Nucleus accumbens (tissue), 56 donors: Measurements from ENCODE around the gene TLL1.
A peak's percentile ranks its signal among the peaks of the same experiment; 100 is the strongest.

ENCODE experiments used
- DNase-seq, 56 donors: peaks; one replicate each; lab custom pipeline; 2025; lab: John Stamatoyannopoulos, UW

TLL1 gene

DNA sequence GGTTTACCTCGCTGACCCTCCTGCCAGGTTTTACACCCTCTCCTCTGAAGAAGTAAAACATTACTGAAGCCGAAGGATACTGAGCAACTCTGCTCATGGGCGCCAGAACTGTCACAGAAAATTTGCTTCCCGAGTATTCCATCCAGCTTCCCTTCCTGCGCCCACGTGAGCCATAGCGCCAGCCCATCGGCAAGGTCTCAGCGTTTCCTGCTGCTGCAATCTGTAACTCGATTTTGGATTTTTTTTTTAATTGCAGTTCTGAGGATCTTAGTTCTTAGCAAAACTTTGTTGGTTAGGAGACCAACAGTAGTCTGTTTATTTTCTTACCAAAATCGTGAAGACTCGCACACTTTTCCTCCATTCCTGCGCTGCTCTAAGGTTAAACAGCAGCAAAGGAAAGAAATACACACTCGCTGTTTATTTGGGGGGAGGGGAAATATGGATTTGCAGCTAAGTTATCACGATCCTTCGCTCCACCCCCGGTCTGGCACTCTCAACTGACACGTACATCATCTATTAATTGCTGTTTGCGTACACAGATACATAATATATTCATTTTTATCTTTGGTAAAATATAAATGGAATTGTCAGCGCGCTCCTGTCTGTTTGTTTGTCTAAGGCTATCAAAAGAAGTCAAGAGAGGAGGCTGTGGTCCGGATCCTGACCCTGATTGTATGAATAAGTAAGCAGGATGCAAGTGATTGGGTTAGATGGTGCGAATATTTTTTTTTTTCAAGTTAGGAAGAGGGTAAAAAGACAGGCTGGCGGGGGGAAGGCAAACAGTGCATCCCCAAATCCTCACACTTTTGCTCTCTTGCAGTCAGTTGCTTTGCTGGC lies at the start of gene TLL1:
TLL1 (plus strand) TSS at position 777 of the 837 bp plus-strand sequence. CDS start 668 bp downstream, outside the sequence.
- peak in 9 of 56 donors; percentile 2 to 26 (median 6) for DNase-seq

DNA sequence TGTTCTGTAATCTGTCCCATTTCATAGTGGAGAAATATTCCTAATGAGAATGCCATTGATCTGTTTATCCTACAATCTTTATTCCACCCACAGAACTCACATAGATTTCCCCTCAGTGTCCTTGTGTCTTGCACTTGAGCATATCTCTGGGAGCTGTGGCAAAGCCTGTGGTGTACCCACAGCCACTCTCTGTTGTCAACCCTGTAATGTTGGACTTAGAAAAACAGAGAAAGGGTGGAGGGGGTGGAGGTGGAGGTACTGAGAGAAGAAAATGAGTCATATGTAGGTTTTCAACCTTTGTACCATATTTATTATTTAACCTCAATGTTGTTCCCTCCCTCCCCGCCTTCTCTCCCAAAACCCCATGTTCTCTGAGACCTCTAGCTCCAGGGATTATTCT lies 46.9 kb upstream of the TLL1 start:
- DNase-seq: no peak

DNA sequence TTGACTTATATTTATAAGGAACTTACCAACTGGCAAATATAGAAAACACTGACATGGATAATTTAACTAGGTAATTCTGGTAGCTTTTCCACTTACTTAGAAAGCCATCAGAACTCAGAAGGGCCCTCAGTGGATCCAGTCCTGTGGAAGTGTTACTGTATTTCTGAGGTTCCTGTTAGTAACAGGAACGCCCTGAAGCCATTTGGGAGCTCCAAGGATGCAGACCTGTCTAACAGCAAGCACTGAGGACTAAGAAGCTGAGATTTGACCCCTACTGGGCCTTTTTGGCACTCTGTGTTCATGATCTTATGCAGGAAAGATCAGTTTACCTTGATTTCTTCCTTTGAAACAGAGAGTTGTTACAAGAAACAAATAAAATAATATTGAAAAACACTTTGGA lies 46.0 kb upstream of the TLL1 start:
- DNase-seq: no peak

DNA sequence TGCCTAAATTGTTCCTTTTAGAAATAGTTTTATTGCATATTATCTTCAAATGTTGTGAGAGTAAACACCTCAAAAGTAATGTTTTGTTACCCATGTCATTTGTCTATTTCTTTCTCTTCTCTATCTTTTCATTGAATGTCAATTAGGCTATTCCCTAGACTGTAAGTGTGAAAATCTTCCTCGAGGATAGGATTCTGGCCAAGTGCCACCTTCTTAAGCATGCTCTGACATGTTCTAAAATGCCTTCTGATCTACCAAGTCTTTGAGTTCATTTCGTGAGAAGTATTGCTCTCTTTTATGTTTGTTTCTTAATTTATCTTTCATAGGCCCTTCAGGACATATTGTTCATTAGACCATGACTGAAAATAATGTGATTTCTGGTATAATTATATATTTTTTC lies 44.1 kb upstream of the TLL1 start:
- no peak for DNase-seq

- no peak for DNase-seq
Measured at GRCh38 chr4:165834116-165834515, 38.9 kb upstream of the TLL1 start.

DNA sequence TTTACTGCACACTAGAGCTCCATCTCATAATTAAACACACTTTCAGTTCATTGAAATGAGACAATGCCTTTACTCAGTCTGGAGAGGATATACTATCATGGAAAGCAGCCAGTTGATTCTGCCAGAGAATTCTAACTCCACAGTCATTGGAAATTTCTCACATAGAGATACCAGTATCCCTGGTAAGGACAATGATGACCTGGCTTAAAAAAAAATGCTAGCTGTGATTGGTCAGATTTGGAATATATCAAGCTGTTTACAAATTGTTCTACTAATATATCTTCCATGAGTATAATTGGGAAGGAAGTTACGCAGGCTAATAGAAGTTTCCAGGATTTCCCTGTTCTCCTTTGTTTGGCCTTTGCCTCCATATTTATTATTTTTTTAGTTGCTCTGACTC lies 34.5 kb upstream of the TLL1 start:
- DNase-seq: no peak

GRCh38 chr4:165839615-165840333 lies 33.3 kb upstream of the TLL1 start:
- no peak for DNase-seq

GRCh38 chr4:165842684-165843083 lies 30.4 kb upstream of the TLL1 start:
- no peak for DNase-seq

GRCh38 chr4:165844161-165844560 lies 28.9 kb upstream of the TLL1 start:
- no peak for DNase-seq

DNA sequence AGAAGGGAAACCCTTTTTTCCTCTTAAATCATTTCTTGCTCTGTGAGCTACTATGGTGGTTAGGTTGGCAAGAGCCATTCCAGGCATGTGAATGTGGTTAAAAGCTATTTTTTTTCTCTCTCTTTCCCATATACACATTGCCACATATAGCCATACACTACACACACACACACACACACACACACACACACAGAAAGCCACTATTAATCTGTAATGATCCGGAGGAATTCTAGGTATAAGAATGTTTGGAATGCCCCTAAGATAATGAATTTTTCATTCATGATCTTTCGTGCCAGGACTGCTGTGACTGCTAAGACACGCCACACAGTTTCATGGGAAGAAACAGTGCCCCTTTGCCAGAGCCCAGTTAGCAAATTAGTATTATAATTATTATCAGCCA lies 21.8 kb upstream of the TLL1 start:
- DNase-seq: no peak

DNA sequence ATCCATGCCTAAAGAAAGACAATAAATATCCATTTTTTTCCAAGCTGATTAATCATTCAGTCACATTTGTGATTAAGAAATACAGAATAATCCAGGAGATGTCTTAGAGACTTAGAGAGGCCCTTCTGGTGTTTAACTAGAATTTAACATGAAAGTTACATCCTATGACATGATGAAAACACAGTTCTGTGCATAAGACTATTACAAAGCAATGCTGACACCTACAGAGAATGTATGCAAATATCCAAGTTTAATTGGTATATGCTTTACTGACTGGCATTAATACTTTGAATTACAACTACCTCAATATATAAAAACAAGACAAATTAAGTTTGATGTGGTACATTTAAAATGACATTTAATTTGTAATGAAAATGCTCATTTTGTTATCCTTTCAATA lies 17.8 kb upstream of the TLL1 start:
- DNase-seq: no peak

DNA sequence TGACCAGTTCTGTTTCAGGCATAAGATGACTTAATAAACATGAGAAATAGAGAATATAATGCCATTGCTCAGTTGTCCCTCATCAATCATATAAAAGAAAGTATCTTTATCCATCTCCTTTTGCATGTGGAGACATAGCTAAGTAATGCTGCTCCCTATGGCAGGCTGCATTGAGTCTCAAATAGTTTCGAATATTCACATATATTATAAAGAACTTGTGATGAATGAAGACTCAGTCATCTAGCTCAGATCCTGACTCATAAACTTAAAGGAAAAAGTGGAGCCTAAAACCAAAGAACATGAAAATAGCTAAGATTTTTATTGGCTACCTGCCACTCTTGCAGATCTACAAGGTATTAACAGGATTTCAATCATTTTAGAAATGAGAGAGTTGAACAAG lies 11.7 kb upstream of the TLL1 start:
- no peak for DNase-seq

GRCh38 chr4:165864271-165864670 lies 8.8 kb upstream of the TLL1 start:
- no peak for DNase-seq

GRCh38 chr4:165866019-165866650 lies 6.9 kb upstream of the TLL1 start:
- no peak for DNase-seq

DNA sequence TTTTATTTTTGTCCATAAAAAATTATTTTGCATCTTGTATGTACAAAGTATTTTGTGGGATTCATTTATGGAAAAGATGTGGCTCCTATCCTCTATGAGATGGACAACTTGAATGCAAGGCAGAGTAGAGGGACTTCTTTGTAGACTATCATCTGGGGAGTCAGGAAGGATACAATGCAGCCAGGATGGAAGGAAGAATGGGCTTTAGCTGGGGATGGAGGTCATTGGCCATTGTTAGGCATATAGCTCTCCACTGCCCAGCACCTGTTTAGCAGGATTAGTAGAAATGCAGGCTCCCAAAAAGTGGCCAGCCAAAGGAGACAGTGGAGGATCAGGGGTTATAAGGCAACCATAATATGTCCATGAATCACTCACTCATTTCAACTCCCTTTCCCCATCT lies 5.1 kb upstream of the TLL1 start:
- no peak for DNase-seq

DNA sequence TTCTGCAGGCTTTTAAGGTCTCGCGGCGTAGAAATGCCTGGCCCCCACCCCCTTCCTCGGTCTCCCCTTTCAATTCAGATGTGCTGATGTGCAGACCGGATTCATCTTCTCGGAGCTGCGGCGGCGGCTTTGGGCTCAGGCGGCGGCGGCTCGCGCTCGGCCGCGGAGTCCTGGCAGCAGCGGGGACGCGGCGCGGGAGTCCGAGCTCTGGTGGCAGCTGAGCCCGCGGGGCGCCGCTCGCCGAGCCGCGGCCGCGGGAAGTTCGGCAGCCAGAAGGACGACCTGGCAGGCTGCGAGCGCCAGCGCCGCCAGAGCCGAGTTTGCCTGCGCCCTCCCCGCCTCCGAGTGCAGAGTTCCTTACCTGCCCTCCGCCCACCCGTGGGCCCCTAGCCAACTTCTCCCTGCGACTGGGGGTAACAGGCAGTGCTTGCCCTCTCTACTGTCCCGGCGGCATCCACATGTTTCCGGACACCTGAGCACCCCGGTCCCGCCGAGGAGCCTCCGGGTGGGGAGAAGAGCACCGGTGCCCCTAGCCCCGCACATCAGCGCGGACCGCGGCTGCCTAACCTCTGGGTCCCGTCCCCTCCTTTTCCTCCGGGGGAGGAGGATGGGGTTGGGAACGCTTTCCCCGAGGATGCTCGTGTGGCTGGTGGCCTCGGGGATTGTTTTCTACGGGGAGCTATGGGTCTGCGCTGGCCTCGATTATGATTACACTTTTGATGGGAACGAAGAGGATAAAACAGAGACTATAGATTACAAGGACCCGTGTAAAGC lies 448 bp downstream of the TLL1 start:
- DNase-seq: peak in 25 of 56 donors; percentile 2 to 50 (median 21)

GRCh38 chr4:165874072-165874790 lies 1.2 kb downstream of the TLL1 start:
- DNase-seq: peak in 10 of 56 donors; percentile 1 to 33 (median 18)

DNA sequence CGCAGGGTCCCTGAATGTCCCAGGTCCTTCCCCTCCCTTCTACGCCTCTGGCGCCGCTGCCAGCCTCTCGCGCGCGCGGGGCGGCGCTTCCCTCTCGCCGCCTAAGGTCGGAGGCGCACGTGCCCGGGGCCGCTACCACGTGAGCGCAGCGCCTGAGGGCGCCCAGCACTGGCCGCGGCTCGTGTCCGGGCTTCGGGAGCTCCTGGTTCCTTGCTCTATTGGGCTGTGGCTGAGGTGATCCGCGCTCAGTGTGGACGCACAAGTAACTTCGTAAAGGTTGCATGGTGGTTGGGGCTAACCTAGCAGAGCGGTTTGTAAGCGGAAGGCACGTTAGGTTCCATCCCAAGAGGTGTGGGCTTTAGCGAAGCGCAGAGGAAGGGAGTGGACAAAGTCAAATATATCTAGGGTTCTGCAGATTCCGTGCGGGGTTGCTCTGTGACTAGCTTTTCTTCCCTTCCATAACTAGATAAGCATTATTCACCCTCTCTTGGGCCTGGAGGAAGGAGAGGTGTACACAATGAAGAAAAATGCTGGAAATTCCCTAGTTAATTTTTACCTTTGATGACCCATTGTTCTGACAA lies 1.8 kb downstream of the TLL1 start:
- peak in 15 of 56 donors; percentile 1 to 63 (median 16) for DNase-seq

GRCh38 chr4:165875446-165875845 lies 2.4 kb downstream of the TLL1 start:
- DNase-seq: no peak

DNA sequence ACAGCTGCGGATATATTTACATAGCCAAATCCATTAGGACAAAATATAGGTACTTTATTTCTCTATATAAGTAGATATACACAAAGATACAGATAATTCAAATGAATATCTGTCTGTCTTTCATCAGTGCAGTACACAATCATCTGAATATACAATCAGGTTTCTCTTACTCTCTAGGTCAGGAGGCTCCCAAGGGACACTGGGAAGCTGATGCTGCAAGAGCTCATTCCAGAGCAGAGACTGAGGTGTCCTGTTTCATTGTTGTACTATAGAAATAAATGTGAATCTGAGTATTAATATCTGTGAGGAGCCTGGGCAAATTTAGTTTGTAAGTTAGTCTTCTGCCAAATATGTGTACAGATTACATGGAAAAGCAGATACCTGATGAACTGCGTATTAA lies 4.2 kb downstream of the TLL1 start:
- no peak for DNase-seq
